GM12872 (cell line): ENCODE results near the gene PDE9A.

Experiments
- CTCF ChIP-seq: IDR thresholded peaks from 3 replicates; pipeline ENCODE4 v1.5.1; 2011; ENCODE audit warnings: low read depth, mild to moderate bottlenecking, low read length, moderate library complexity; ENCODE audit not compliant: insufficient read depth

PDE9A gene

GRCh38 chr21:42632336-42632751 is 21.1 kb upstream of the PDE9A start:
- no peak for TF ChIP-seq CTCF

- no peak for TF ChIP-seq CTCF
Measured at GRCh38 chr21:42632771-42633690, 20.4 kb upstream of the PDE9A start.

DNA sequence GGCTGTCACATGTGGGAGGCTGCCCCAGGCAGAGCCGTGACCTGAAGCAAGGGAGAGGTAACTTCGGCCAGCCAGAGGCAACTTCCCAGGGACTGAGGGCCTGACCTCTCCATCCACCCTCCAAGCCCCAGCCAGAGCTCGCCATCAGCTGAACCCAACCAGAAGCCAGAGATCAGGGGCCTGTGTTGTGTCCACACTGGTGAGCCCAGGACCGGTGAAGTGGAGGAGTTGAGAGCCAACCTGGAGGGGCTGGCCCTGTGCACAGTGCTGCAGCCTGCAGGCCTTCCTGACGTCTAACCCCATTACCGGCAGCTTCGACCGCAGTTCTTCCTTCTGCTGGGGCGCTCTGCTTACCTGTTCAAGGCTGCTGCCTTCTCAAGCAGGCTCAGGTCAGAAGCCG is 19.6 kb upstream of the PDE9A start:
- no peak for TF ChIP-seq CTCF

DNA sequence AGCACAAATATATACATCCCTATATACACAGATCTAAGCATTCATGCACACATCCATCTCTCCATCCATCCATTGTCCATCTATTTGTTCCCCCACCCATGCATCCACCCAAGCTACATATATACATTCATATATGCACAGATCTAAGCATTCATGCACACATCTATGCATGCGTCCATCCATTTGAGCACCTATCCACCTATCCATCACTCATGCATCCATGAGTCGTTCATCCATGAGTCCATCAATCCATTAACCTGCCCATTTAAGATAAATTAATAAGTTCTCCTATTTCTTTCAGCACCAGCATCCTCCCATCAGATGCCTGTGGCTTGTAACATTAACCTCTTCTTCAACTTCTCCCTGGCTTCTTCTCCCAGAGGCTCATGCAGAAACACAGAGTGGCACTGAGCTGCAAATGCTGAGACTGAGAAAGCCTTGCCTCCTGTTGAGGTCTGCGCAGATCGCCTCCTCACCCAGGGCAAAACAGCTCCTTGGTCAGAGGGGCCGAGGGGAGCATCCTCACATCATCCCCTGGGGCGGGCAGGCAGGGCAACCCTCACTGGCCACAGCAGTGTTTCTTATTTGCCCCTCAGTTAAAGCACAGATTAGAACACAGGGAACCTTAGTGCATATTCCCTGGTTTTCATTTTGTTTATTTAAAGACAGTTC is 17.4 kb upstream of the PDE9A start:
- TF ChIP-seq CTCF, result no peak

DNA sequence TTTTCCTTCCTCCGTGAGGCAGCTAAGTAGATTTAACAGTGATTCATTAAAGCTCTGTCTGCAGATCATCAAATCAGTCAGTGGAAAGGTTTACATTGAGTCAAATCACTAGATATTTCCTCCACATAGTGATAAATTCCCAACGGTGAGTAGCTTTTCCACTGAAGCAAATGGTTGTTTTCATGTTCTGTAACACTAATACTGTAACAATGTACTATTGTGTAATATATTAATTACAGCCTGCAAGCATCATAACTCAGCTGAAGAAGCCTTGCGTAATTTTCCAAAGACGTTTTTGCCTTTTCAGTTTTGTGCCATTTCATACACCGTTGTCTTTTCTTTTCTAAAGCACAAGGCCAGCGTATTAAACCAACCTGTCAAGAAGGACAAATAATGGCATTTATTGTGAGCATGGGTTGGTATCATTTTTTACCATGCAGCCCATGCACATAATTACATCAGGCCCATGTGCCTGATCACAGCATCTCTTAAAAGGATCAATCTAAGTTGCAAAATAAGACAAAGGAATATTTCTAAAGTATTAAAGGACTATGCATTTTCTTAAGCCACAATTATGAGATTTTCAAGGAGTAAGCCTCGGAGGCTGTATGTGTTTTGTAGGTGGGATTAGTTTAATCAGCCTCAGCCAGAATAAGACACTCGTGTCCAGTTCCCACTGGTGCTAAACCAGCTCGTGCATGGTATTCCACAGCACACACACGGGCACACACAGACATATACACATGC is 16.7 kb upstream of the PDE9A start:
- no peak for TF ChIP-seq CTCF

GRCh38 chr21:42637267-42638041 is 16.0 kb upstream of the PDE9A start:
- TF ChIP-seq CTCF, result no peak
